Dedifferentiated amniotic fluid mesenchymal stem cell (primary cell): Measurements from ENCODE around the gene ANKZF1.
"Not testable (repeated sequence)": the region's sequence is repeated elsewhere in the genome, so short reads cannot be mapped to it uniquely, and the experiment has no call there.

Experiments used
- DNase-seq: peaks from one replicate; pipeline ENCODE4 v3.0.0-alpha.2; 2016; ENCODE audit errors: extremely low spot score

ANKZF1 gene

DNA sequence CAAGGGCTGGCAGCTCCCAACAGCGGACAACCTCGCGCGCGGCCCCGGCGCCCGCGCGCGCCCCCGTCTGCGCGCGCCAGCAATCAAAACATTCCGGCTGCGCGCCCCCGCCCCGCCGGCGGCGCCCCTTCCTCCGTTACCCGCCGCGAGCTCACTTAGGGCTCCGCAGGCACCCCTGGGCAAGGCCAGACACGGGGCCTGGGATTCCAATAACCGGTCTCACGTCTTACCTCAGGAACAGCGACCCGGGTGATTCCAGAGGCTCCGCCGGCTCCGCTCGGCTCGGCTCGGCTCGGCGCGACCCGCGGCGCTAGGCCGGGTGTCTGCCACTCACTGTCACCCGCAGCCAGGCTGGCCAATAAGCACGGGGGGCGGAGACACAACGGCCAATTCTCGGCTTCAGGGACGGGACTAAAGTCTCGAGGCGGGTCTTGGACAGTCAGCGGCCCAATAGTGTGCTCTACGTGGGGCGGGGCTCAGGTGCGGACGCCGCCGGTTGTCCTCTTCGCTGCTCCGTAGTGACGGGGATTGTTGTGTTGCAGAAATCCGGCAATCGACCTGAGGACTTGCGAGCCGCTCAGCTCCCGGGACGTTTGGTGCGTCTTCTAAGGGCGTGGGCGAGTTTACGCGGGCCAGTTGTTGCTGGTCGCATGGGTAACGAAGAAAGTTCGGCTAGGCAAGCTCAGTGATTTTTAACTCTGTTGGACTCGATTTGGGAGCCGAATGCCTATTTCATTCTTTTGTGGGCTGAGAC is at the start of gene ANKZF1, which contains the start of gene ATG9A:
Gene ANKZF1 (plus strand): TSS at position 502 of the 754 bp plus-strand sequence. CDS start 452 bp downstream, outside the sequence.
Gene ATG9A (minus strand): TSS at position 332 of the 754 bp plus-strand sequence. CDS start 1,612 bp downstream, outside the sequence.
- peak; percentile 99 for DNase-seq

DNA sequence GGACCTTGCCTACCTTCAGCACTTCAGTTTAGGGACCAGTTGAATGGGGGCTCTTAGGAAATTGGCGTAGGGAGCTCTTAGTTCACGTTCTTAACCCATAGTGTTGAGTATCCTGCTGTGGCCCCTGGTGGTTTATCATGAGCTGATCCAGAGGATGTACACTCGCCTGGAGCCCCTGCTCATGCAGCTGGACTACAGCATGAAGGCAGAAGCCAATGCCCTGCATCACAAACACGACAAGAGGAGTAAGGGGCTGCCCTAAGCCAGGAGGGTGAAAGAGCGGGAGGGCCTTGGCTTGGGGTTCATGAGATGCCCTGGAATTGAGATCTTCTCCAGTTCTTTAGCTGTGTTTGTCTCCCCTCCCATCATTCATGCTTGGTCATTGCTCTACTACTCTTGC is 48.6 kb upstream of the ANKZF1 start:
- no peak for DNase-seq

DNA sequence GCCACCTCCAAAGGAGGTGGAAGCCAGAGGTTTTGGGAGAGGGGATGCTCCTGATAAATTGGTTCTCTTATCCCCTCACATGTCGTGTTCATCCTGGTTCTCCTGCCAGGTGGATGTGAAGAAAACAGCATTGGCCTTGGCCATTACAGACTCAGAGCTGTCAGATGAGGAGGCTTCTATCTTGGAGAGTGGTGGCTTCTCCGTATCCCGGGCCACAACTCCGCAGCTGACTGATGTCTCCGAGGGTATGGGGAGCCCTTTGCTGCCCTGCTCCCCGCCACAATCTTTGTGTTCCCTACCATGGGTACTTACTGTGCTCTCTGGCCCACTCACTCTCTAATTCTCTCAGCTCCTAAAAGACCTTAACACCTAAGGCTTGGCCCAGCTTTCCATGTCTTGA is 48.1 kb upstream of the ANKZF1 start:
- no peak for DNase-seq

- DNase-seq, result no peak
Measured at GRCh38 chr2:219182331-219183150, 47.1 kb upstream of the ANKZF1 start.

DNA sequence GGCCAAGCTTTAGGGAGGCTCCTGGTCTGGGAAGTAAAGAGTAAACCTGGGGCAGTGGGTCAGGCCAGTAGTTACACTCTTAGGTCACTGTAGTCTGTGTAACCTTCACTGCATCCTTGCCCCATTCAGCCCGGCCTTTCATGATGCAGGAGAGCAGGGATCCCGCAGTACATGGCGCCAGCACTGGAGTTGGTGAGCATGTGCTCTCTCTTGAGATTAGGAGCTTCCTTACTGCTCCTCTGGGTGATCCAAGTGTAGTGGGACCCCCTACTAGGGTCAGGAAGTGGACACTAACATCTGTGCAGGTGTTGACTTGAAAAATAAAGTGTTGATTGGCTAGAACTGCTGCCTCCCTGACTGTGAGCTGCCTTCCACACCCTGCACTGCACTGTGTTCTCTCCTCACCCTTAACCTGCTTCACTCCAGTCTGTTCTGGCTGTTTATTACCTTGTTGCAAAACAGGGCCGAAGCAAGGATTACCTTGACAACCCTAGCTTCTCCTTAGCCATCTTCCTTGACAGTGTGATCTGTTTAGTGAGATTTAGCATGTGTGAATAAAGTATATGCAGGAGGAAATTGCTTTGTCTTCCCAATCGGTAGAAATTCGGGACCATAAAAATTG is 46.3 kb upstream of the ANKZF1 start:
- no peak for DNase-seq

DNA sequence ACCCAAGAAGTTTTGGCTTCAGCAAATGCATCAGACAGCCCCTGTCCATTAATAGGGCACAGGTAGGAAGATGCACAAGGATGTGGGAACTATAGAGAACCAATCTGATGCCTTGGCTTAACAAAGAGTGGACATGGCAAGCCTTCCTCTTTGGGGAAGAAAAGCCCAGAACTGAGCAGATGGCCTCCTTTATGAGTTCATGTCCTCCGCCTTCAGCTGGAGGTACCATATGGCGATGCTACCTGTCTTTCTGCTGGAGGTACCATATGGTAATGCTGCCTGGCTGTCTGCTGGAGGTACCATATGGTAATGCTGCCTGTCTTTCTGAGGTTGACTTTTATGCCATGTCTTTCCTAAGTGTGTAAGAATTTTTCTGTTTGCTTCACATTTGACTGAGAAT is 45.5 kb upstream of the ANKZF1 start:
- DNase-seq, result no peak

DNA sequence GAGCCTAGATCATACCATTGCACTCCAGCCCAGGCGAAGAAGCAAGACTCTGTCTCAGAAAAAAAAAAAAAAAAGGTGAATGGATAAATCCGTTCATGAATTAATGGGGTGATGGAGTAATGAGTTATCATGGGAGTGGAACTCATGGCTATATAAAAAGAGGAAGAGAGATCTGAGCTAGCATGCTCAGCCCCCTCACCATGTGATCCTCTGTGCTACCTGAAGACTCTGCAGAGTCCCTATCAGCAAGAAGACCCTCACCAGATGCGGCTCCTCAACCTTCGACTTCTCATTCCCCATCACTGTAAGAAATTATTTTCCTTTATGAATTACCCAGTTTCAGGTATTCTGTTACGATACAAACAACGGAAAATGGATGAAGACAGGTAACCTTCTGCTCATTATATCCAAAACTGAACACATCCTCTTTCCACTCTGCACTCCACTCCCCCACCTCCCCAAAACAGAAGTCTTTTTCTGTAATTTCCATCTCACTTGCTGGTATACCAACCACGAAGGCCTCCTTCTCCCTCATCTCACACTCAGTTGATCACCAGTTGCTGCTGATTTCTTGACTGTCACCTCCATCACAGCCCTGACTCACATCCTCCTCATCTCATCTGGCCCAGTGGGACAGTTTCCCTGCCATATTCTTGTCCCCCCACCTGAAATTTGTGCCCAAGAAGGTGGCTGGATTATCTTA is 42.7 kb upstream of the ANKZF1 start:
- no peak for DNase-seq

DNA sequence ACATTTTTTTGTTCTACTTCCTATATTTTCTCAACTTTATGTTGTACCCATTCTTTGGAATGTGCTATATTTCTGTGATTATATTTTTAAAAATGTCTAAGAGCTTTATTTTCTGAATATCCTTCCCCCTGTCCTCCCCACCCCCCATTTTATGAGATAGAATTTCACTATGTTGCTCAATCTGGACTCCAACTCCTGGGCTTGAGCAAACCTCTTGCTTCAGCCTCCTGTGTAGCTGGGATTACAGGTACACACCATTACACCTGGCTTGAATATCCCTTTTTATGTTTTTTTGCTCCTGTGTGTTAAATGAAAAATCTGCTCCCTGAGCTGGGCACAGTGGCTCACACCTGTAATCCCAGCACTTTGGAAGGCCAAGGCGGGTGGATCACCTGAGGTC is 32.2 kb upstream of the ANKZF1 start:
- no peak for DNase-seq

DNA sequence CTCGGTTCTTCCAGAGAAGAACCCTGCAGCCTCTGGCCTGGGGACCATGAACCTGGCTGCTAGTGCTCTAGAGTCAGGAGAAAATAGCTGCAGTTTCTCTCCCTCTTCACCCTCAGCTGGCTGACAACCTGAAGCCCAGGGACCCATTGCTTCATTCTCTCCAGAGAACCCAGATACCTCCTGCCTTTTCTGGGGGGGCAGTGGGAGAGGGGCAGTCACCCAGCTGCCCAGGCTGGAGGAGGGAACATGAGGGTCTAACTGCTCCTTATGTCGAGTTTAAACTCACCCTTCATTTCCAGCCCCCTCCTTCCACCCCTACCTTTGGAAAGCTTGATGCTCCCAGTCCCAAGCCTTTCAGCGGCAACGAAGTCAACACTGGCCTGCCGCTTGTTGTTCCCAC is 30.6 kb upstream of the ANKZF1 start:
- no peak for DNase-seq

DNA sequence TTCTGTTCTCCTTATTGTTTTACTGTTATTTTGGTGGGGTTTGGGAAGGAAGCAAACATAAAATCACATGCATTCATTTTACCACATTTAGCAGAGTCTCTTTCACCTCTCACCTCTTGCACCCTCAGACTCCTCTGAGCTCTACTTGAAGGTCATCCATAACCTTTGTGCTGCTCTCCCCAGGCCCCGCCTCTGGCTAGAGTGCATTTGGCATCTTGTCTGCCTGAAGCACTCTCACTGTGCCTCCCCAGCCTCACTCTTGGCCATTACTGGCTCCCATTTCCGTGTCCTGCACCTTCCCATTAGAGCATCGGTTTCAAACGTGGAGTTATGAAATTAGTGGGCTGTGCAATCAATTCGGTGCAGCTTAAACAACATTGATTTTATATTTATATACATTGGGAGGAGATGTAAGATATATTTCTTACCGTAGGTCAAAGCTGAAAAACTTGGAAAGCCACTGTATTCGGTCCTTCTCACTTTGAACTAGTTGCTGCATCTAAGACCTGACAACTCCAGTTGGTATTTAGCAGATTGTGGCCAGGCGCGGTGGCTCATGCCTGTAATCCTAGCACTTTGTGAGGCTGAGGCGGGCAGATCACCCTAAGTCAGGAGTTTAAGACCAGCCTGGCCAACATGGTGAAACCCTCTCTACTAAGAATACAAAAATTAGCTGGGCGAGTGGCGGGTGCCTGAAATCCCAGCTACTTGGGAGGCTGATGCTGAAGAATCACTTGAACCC is 30.0 kb upstream of the ANKZF1 start:
- DNase-seq, result no peak

- DNase-seq, result not testable (repeated sequence)
Measured at GRCh38 chr2:219200502-219201326, 28.9 kb upstream of the ANKZF1 start.

- not testable (repeated sequence) for DNase-seq
Measured at GRCh38 chr2:219201331-219201730, 28.3 kb upstream of the ANKZF1 start.

DNA sequence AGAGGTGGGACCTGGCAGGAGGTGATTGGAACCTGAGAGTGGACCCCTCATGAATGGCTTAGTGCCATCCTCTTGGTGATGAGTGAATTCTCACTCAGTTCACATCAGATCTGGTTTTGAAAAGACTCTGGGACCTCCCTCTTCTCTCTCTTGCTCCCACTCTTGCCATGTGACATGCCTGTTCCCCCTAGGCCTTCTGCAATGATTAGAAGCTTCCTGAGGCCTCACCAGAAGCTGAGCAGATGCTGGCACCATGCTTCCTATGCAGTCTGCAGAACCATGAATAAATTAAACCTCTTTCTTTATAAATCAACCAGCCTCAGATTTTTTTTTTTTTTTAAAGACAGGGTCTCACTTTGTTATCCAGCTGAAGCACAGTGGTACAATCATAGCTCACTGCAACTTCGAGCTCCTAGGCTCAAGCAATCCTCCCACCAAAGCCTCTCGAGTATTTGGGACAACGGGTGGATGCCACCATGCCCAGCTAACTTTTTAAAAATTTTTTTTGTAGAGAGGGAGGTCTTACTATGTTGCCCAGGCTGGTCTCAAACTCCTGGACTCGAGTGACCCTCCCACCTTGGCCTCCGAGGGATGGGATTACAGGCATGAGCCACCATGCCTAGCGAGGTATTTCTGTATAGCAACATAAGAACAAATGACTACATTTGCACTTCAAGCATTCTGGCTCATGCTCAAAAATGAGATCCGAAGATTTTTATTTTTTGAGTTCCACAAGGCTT is 25.0 kb upstream of the ANKZF1 start:
- no peak for DNase-seq

DNA sequence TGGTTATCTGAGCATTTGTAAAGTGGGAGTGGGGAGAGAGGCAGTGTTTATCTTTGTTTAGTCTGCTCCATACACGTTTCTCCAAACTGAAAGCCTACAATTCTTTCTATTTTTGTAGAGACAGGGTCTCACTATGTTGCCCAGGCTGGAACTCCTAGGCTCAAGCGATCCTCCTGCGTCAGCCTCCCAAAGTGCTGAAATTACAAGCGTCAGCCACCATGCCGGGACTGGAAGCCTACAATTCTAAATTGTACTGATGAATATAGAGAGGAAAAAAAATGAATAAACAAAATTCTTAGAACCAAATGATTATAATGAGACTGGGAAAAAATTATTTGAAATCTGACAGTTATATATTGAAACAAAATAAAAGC is 24.5 kb upstream of the ANKZF1 start:
- DNase-seq, result no peak

GRCh38 chr2:219205981-219206327 is 23.7 kb upstream of the ANKZF1 start:
- no peak for DNase-seq

DNA sequence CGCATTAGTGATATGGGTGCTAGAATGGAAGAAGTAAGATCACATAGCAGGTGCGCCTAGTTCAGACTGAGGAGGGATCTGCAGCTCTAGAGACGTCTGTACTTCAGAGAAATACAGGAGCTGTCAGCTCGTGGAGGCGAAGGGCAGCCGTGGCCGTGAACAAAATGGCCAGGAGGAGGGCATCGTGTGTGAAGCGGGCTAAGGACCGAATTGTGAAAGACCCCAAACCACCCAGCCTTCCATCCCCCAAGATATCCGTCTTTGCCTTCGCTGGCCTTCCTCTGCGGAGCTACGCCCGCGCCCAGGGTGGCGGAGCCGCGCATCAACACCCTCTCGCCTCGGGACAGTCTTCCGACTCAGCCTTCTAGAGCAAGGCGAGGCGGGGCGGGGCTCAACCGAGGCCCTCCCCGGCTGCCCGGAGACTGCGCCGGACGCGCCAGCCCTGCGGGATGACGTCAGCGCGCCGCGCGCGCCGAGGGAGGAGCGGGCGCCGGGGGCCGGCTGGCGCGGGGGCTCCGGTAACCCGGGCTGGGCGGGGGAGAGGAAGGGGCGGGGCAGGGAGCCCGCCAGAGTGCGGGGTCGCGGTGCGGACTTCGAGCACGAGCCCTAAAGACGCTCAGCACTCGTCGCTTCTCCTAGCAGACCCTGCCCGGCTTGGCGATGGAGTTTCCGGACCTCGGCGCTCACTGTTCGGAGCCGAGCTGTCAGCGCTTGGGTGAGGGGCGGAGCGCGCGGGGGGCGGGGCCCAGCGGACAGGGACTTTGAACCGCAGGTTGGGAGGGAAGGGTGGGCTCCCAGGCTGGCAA is 23.1 kb upstream of the ANKZF1 start, which contains the start of gene ZFAND2B:
Gene ZFAND2B (plus strand): TSS at position 455 of the 806 bp plus-strand sequence. CDS start 206 bp downstream, at position 661.
- peak; percentile 86 for DNase-seq

- peak; percentile 53 for DNase-seq
Measured at GRCh38 chr2:219207134-219207883, 22.3 kb upstream of the ANKZF1 start.
